SH-SY5Y (cell line): ENCODE data around the gene EEIG2.

ENCODE experiments used
- GATA2 ChIP-seq: IDR thresholded peaks from 2 replicates; pipeline ENCODE4 v1.6.1; 2011; ENCODE audit warnings: mild to moderate bottlenecking, low read depth, low read length
- GATA3 ChIP-seq: IDR thresholded peaks from 2 replicates; pipeline ENCODE4 v1.6.1; 2011; ENCODE audit warnings: low read depth, mild to moderate bottlenecking, low read length, moderate library complexity

EEIG2 gene

GRCh38 chr1:108569097-108569728 lies 9.3 kb downstream of the EEIG2 start:
- TF ChIP-seq GATA2 (no peak), GATA3 (no peak)

DNA sequence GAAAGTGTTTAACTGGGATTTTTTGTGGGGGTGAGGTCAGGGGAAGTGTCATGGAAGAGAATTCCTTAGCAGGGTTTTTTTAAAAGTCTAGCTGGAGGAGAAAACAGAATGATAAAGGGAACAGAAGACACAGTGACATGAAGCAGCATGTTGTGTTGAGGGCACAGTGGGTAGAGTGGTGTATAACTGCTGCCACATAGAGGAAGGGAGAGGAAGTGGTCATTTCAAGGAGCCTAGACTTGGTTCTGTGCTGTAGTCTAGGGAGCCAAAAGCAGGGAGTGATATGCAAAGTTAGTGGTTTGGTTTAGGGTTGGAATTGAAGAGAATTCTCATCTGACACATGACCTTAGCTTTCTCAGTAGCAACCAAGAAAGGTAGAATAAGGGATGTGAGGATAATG lies 10.2 kb downstream of the EEIG2 start:
- TF ChIP-seq GATA3: no peak
- TF ChIP-seq GATA2: no peak

- TF ChIP-seq GATA2: no peak
Measured at GRCh38 chr1:108570998-108571401, 11.1 kb downstream of the EEIG2 start.

DNA sequence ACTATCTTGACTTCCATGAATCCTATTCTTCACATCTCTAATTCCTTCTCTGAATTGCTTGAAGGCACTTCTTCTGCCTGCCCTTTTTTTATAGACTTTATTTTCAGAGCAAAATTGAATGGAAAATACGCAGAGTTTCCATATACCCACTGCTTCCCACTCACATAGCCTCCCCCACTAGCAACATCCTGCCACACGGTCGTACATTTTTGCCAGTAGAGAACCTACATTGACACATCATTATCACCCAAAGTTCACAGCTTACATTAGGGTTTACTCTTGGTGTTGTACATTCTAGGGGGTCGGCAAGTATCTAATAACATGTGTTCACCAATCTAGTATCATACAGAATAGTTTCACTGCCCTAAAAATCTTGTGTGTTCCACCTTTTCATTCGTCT lies 12.3 kb downstream of the EEIG2 start:
- TF ChIP-seq GATA2: no peak

DNA sequence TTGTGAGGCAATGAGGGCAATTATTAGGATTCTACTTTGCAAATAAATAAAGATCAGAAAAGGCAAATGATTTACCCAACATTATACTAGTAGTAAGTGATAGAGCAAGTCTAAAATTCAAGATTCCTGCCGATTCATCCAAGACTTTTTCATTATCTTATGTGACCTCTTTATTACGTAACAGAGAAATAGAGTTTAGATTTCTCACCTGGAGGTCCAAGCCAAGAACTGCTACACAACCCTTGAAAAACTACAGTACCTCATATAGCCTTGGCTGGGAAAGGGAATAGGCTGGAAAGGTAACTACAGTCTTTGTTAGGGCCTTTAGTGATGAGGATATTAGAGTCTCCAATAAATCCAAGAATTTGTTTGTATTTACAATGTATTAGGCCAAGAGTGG lies 13.3 kb downstream of the EEIG2 start:
- TF ChIP-seq GATA3: no peak
- TF ChIP-seq GATA2: no peak

- TF ChIP-seq GATA2: no peak
- TF ChIP-seq GATA3: no peak
Measured at GRCh38 chr1:108574008-108574407, 14.1 kb downstream of the EEIG2 start.

GRCh38 chr1:108575375-108575774 lies 15.5 kb downstream of the EEIG2 start:
- no peak for TF ChIP-seq GATA2
- no peak for TF ChIP-seq GATA3

- TF ChIP-seq GATA3 (no peak), GATA2 (no peak)
Measured at GRCh38 chr1:108583757-108584427, 24.0 kb downstream of the EEIG2 start.

- TF ChIP-seq GATA2 (no peak), GATA3 (no peak)
Measured at GRCh38 chr1:108584428-108584856, 24.5 kb downstream of the EEIG2 start.

DNA sequence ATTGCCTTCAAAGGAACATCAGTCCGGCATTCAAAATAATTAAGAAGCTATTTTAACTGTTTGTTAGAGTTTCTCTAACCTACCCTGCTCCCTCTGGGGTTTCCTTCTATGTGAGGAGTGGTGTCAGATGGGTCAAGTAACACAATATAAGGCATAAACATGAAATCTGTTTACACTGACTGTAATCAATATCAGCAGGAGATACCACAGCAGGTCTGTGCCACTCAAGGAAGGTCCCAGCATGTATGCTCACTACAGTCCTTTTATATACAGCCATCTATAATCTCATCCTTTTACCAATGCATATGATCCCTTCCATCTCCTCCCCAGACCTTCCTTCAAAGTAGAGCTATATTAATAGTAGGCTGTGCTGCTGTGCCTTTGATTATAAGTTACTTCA lies 25.4 kb downstream of the EEIG2 start:
- TF ChIP-seq GATA2 (no peak), GATA3 (no peak)

DNA sequence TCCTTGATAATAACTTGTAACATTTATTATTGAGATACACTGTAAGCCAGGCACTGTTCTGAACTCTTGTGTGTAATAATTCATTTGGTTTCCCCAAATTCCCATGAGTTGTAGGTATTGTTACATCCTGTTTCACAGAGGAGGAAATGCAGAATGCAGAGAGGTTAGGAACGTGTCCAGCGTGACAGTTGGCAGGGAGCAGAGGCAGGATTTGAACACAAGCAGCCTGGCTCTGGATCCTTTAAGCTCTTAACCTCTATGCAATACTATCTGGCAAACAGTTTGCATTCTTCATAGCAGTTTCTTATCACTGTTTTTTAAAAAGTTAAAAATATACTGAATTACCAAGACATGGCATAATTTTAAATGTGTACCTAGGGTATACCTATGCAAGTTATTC lies 30.5 kb downstream of the EEIG2 start:
- TF ChIP-seq GATA3: no peak
- no peak for TF ChIP-seq GATA2

DNA sequence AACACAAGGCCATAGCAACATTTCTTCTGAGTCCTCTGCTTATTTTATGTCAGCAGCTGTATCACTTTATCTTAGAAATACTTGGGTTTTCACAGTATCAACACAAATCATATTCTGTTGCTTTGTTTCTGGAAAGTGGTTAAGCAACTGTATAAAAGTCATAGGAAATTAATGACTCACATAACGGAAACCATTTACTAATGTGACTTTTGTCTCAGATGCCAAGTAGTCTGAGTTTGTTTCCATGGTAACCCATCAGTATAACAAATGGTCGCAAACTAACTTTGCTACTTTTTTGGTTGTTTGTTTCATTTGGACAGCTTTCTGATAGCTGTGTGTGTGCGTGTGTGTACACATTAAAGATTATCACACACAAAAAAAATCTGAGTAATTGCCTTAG lies 31.1 kb downstream of the EEIG2 start:
- no peak for TF ChIP-seq GATA2
- no peak for TF ChIP-seq GATA3

DNA sequence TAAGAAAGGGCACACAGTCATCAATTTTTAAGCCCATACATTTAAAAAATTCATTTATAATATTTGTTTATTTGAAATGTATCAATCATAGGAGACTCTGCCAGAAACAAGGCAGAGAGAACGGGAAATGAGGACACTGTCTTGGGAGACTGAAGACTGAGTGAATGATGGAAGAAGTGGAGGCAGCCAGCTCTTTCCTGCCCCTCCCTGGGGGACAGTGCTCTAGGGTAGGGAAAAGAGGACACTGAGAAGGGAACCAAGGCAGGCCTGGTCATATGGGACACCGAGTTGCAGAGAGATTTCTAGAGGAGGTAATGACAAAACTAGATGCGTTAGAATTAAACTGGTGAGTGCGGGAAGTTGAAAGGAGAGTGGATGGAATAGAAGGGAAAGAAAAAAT lies 31.6 kb downstream of the EEIG2 start:
- TF ChIP-seq GATA2: no peak
- no peak for TF ChIP-seq GATA3

DNA sequence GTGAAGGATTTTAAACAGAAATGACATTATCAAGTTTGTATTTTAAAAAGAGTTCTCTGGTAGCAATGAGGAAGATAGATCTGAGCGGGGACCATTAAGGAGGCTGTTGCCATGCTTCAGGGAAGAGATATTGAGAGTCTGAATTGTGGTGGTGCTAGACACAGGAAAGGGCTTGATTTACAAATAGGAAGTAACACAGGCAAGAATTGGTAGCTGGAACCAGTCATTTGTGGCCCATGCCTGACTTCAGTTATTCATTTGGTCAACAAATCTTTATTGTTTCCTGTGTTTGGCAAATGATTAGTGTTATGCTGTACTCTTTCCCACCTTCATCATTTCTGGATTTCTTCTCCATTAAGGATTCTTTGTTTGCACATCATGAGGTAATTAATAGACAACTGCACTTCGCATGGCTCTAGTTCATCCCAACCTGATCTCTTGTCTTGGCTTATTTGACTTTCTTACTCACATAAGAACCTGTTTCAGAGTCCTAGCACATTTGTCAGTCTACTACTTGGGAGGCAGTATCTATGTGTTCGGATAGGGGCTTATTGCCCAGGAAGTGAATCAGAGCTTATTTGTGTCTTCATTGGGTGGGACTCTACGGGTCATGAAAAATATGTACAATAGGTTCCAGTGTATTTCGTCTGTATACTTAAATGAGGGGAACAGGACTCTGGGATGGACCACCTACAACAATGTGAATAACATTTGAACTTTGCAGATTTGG lies 32.3 kb downstream of the EEIG2 start:
- TF ChIP-seq GATA3: no peak
- no peak for TF ChIP-seq GATA2

DNA sequence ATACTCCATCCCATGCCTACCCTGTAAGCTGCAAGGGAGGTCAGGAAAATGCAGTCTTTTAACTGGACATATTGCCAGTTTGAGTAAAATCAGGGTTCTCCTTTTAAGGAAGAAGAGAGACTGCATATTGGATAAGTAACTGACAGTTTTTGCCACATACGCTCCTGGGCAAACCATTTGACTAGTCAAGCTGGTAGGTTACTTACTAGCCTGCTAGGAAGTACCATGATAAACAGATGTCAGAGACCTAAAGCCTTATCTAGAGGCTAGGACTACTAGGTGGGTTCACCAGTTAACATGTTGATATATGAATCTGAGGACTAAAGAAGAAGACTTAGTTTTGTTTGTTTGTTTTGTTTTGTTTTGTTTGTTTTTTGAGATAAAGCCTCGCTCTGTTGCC lies 33.5 kb downstream of the EEIG2 start:
- TF ChIP-seq GATA2 (no peak), GATA3 (no peak)
